HUES48 (cell line): ENCODE measurements around the gene CLDN7.

ENCODE experiments used
- H3K27ac ChIP-seq: one replicate; pipeline ENCODE4 v1.7.0; 2013; ENCODE audit warnings: low read depth, low read length, inconsistent platforms
- H3K27me3 ChIP-seq: 2 replicates; pipeline ENCODE4 v1.6.1; 2013; ENCODE audit warnings: mild to moderate bottlenecking, low read length; ENCODE audit not compliant: control insufficient read depth, insufficient read depth
- H3K36me3 ChIP-seq: 2 replicates; pipeline ENCODE4 v1.6.1; 2013; ENCODE audit warnings: low read length; ENCODE audit not compliant: control insufficient read depth, insufficient read depth
- H3K4me1 ChIP-seq: 2 replicates; pipeline ENCODE4 v1.6.1; 2013; ENCODE audit warnings: mild to moderate bottlenecking, low read length; ENCODE audit not compliant: control insufficient read depth, insufficient read depth
- H3K4me3 ChIP-seq: 2 replicates; pipeline ENCODE4 v1.5.1; 2013; ENCODE audit warnings: mild to moderate bottlenecking, low read depth, low read length
- H3K9ac ChIP-seq: 2 replicates; pipeline ENCODE4 v1.6.1; 2013; ENCODE audit warnings: mild to moderate bottlenecking, low read depth, low read length, moderate library complexity
- H3K9me3 ChIP-seq: 2 replicates; pipeline ENCODE4 v1.6.1; 2013; ENCODE audit warnings: low read length; ENCODE audit not compliant: control insufficient read depth, insufficient read depth

CLDN7 gene

GRCh38 chr17:7234083-7234951 is 28.0 kb downstream of the CLDN7 start, which contains the start of gene DVL2:
TSS of gene DVL2 (minus strand) at chr17:7234517. CDS start at chr17:7234262, 255 bp downstream.
- Histone ChIP-seq H3K4me3 (peak within 1 kb of the TSS; percentile 94), H3K27ac (peak within 1 kb of the TSS; percentile 94), H3K27me3 (no peaks in the 10 kb centered on the region), H3K9ac (peak within 1 kb of the TSS; percentile 77), H3K9me3 (no peaks in the 10 kb centered on the region), H3K36me3 (peaks cover 42% of the 10 kb centered on the region), H3K4me1 (peaks cover 11% of the 10 kb centered on the region)

DNA sequence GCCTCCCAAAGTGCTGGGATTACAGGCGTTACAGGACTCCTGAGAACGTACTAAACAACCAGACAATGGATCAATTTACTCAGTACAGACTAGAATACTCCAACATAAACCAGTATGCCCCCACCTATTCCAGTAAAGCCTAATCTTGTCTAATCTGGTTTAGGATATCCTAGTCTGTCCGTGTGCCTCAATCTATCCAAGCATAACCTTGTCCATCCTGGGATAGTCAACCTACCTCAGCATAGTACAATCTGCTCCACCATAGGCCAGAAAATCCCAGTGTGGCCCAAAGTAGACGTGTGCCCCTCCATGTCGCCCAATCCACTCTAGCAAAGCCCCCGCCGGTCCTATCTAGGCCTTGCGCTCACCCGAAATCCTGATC is 28.6 kb downstream of the CLDN7 start:
- H3K9ac ChIP-seq: peak overlapping the region; percentile 77
- H3K4me1 ChIP-seq: peaks cover 11% of the 10 kb centered on the region
- H3K4me3 ChIP-seq: peak overlapping the region; percentile 94
- H3K27me3 ChIP-seq: no peaks in the 10 kb centered on the region
- no peaks in the 10 kb centered on the region for H3K9me3 ChIP-seq
- H3K27ac ChIP-seq: peak overlapping the region; percentile 94
- H3K36me3 ChIP-seq: peaks cover 48% of the 10 kb centered on the region

DNA sequence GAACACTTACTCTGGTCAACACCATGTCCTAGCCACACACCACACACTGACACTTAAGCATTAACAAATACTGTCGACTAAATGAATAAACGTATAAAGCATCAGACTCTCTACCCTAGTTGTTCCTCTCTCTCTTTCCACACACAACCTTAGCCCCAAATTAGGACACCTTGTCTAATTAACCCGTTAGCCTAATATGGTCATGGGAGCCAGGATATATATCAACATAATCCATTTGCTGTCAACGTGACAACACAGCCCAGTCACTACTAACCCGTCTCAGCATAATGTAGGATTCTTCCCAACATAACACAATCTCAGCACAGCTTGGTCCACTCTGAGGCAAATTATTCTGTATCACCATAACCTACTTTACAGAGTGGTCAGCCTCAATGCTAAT is 30.2 kb downstream of the CLDN7 start:
- H3K4me1 ChIP-seq: peaks cover 7% of the 10 kb centered on the region
- no peaks in the 10 kb centered on the region for H3K27me3 ChIP-seq
- no peak overlapping the region for H3K4me3 ChIP-seq
- H3K36me3 ChIP-seq: peaks cover 62% of the 10 kb centered on the region
- H3K9ac ChIP-seq: no peak overlapping the region
- no peaks in the 10 kb centered on the region for H3K9me3 ChIP-seq
- no peak overlapping the region for H3K27ac ChIP-seq

DNA sequence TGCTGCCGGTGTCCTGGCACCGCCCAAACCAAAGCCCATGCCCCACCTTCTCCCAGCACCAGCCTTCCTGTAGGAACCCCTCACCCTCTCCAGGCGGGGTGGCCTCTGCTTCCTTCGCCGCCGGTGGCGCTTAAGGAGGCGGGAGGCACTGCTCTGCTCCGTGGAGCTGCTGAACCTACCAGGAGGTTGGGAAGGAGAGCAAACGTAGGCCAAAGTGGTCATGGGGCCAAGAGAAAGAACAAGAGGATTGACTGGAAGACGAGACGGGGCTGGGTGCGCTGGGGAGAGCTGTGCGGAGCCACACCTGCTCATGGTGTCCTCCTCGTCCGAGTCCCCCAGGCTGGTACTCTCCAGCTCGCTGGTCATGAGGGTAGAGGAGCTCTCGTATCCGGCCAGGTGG is 32.8 kb downstream of the CLDN7 start:
- peaks cover 6% of the 10 kb centered on the region; the same call in 1 of the 2 replicates for H3K4me1 ChIP-seq
- H3K27me3 ChIP-seq: no peaks in the 10 kb centered on the region
- H3K27ac ChIP-seq: no peak overlapping the region
- no peak overlapping the region for H3K4me3 ChIP-seq
- H3K36me3 ChIP-seq: peaks cover 63% of the 10 kb centered on the region
- H3K9ac ChIP-seq: no peak overlapping the region
- H3K9me3 ChIP-seq: no peaks in the 10 kb centered on the region

DNA sequence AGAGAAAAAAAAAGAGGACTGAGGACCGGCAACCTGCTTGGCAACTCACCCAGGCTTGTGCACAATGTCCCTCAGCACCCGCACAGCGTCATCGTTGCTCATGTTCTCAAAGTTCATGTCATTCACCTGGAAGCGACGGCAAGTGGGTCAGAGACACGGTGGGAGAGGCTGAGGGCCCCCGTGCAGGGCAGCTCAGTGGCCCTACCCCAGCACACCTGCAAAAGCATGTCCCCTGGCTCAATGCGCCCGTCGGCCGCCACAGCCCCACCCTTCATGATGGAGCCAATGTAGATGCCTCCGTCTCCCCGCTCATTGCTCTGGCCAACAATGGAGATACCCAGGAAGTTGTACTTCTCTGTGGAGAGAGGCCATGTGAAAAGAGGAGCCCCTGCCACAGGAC is 33.4 kb downstream of the CLDN7 start:
- H3K4me1 ChIP-seq: peaks cover 6% of the 10 kb centered on the region; the same call in 1 of the 2 replicates
- no peaks in the 10 kb centered on the region for H3K27me3 ChIP-seq
- no peak overlapping the region for H3K4me3 ChIP-seq
- H3K9ac ChIP-seq: no peak overlapping the region
- H3K9me3 ChIP-seq: no peaks in the 10 kb centered on the region
- H3K36me3 ChIP-seq: peaks cover 67% of the 10 kb centered on the region
- H3K27ac ChIP-seq: no peak overlapping the region

- Histone ChIP-seq H3K4me1 (no peaks in the 10 kb centered on the region), H3K36me3 (peaks cover 85% of the 10 kb centered on the region), H3K27ac (no peak overlapping the region), H3K27me3 (no peaks in the 10 kb centered on the region), H3K4me3 (no peak overlapping the region), H3K9ac (no peak overlapping the region), H3K9me3 (no peaks in the 10 kb centered on the region)
Measured at GRCh38 chr17:7226721-7227710, 35.3 kb downstream of the CLDN7 start.

GRCh38 chr17:7225711-7226331 is 36.5 kb downstream of the CLDN7 start:
- H3K36me3 ChIP-seq: peaks cover 96% of the 10 kb centered on the region

GRCh38 chr17:7224661-7225111 is 37.6 kb downstream of the CLDN7 start:
- Histone ChIP-seq H3K4me1 (0 out of 2 replicates have a peak, but pooled peaks cover 5% of the 10 kb centered on the region), H3K9me3 (no peaks in the 10 kb centered on the region), H3K9ac (no peak overlapping the region), H3K4me3 (no peak overlapping the region), H3K27me3 (no peaks in the 10 kb centered on the region), H3K27ac (peak overlapping the region; percentile 40), H3K36me3 (peaks cover 85% of the 10 kb centered on the region)

More at GRCh38 chr17:7225711-7226331, 36.5 kb downstream of the CLDN7 start:
- Histone ChIP-seq H3K4me3 (no peak overlapping the region), H3K9ac (no peak overlapping the region), H3K27ac (no peak overlapping the region), H3K9me3 (no peaks in the 10 kb centered on the region), H3K4me1 (no peaks in the 10 kb centered on the region), H3K27me3 (no peaks in the 10 kb centered on the region)

DNA sequence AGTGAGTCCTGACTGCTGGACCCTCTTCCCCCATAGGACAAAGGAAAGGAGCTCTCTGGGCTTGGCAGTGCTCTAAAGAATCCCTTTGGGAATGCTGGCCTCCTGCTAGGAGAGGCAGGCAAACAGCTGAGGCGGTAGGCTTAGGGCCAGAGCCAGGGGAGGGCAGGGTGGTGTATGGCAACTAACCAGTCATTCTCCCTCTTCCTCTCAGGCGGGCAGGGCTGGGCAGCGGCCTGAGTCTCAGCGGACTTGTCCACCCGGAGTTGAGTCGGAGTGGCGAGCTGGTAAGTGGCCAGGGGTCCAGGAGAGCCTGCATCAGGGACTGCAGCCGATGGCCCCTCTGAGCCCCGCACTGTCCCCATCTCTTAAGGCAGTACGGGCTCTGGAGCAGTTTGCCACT is 38.2 kb downstream of the CLDN7 start:
- peaks cover 79% of the 10 kb centered on the region for H3K36me3 ChIP-seq
- H3K27ac ChIP-seq: no peak overlapping the region
- no peak overlapping the region for H3K9ac ChIP-seq
- peaks cover 10% of the 10 kb centered on the region for H3K4me1 ChIP-seq
- H3K27me3 ChIP-seq: no peaks in the 10 kb centered on the region
- no peak overlapping the region for H3K4me3 ChIP-seq
- no peaks in the 10 kb centered on the region for H3K9me3 ChIP-seq

DNA sequence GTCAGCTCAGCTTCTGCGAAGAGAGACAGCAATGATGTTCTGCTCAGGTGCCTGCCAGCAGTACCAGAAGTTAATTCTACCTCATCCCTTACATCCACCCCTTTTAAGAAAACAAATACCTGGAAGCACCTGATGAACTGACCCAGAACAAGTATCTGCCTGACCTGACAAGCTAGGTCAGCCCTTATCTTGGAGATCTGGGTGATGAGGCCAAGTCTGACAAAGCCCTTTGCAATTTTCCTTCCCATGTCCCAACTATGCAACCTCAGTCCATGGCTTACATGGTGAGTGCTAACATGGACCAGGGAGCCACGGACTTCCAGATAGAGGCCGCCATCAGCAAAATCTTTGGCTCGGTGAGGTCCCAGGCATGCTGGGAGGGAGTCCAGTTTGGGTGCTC is 38.9 kb downstream of the CLDN7 start:
- Histone ChIP-seq H3K4me1 (peaks cover 10% of the 10 kb centered on the region), H3K27ac (no peak overlapping the region), H3K27me3 (no peaks in the 10 kb centered on the region), H3K9ac (no peak overlapping the region), H3K9me3 (no peaks in the 10 kb centered on the region), H3K4me3 (no peak overlapping the region), H3K36me3 (peaks cover 72% of the 10 kb centered on the region)
